Measurements from ENCODE around the gene SHROOM3.
A peak's percentile ranks its signal among the peaks of the same experiment; 100 is the strongest.

The SHROOM3 gene

GRCh38 chr4:76539979-76540378 lies 105.0 kb downstream of the SHROOM3 start:
- TF ChIP-seq YY1 (IDR thresholded peaks at IDR 0.05; ENCODE audit: insufficient read depth, insufficient read length) (no peak), SUZ12 (IDR thresholded peaks at IDR 0.05; ENCODE audit: extremely low read depth, insufficient read depth, insufficient read length) (no peak), ZNF274 (IDR thresholded peaks at IDR 0.05; ENCODE audit: low read depth, low read length) (no peak)
- DNase-seq (ENCODE audit: low read depth, low spot score), result no peak

DNA sequence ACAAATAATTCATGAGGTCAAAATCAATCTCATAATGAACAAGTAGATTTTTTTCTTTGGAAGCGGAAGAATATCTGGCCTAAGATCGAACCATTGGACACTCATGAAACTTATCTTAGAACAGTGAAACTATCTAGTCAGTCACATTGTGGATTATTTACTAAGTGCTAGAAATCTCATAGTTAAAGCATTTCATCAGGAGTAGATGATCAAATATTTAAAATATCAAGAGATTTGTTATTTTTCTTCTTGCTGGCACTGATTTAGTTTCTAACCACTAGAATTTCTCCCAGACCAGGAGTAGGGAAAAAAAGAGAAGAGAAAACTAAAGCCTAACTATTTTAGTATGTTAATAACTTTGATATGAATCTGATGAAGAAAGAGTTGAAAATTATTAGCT lies 105.5 kb downstream of the SHROOM3 start:
- Histone ChIP-seq H3K4me1 (ENCODE audit: insufficient read depth, insufficient read length) (no peaks in the 10 kb centered on the region), H3K9ac (ENCODE audit: insufficient read length, low read depth) (no peak overlapping the region), H3K27me3 (ENCODE audit: insufficient read depth, insufficient read length) (no peaks in the 10 kb centered on the region), H3K9me3 (ENCODE audit: insufficient read depth, low read length) (no peaks in the 10 kb centered on the region), H3K36me3 (ENCODE audit: insufficient read depth, insufficient read length, low read length) (no peaks in the 10 kb centered on the region), H3K4me3 (ENCODE audit: insufficient read length, low read depth) (no peak overlapping the region)
- no peak for DNase-seq (ENCODE audit: low read depth, low spot score)
- TF ChIP-seq SUZ12 (IDR thresholded peaks at IDR 0.05; ENCODE audit: extremely low read depth, insufficient read depth, insufficient read length), result no peak
- TF ChIP-seq YY1 (IDR thresholded peaks at IDR 0.05; ENCODE audit: insufficient read depth, insufficient read length), result no peak
- TF ChIP-seq ZNF274 (IDR thresholded peaks at IDR 0.05; ENCODE audit: low read depth, low read length), result no peak

More at GRCh38 chr4:76539979-76540378, 105.0 kb downstream of the SHROOM3 start:
- Histone ChIP-seq H3K4me1 (ENCODE audit: insufficient read depth, insufficient read length) (no peaks in the 10 kb centered on the region), H3K27me3 (ENCODE audit: insufficient read depth, insufficient read length) (no peaks in the 10 kb centered on the region), H3K4me3 (ENCODE audit: insufficient read length, low read depth) (no peak overlapping the region), H3K36me3 (ENCODE audit: insufficient read depth, insufficient read length, low read length) (no peaks in the 10 kb centered on the region), H3K9ac (ENCODE audit: insufficient read length, low read depth) (no peak overlapping the region), H3K9me3 (ENCODE audit: insufficient read depth, low read length) (no peaks in the 10 kb centered on the region)

DNA sequence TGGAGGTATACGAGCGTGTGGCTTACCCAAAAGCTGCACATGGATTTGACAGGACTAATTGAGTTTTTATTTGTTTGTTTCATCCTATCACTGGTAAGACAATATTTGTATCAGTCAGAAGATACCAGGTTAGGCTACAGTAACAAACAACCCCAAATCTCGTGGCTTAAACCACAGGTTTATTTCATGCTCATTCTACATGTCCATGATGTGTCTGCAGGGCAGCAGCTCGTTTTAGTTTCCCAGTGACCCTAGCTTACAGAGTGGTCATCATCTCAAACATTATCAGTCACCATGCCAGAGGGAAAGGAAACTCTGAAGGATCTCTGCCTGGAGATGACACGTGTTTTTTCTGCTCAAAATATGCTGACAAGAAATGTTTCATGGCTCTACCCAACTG lies 108.3 kb downstream of the SHROOM3 start:
- TF ChIP-seq YY1 (IDR thresholded peaks at IDR 0.05; ENCODE audit: insufficient read depth, insufficient read length) (no peak), ZNF274 (IDR thresholded peaks at IDR 0.05; ENCODE audit: low read depth, low read length) (no peak), SUZ12 (IDR thresholded peaks at IDR 0.05; ENCODE audit: extremely low read depth, insufficient read depth, insufficient read length) (no peak)
- no peaks in the 10 kb centered on the region for H3K4me1 ChIP-seq (ENCODE audit: insufficient read depth, insufficient read length)
- no peak for DNase-seq (ENCODE audit: low read depth, low spot score)

DNA sequence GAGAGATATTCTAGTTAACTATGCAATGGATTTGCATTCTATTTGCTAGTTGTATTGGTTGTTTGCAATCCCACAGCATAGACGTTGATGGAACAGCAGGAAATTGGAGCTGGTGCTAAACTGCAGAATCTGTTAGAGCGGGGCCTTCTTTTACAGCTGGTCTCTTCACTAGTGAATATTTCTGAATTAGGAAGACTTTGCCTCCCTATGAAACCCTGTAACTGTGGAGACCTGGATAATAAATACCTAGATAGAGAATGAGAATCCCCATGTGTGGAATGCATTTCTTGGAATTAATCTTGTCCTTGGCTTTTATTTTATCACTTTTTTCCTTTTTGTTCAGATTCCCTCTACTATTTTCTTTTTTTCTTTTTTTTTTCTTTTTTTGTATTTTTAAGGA lies 109.7 kb downstream of the SHROOM3 start:
- H3K27me3 ChIP-seq (ENCODE audit: insufficient read depth, insufficient read length), result no peaks in the 10 kb centered on the region
- no peak overlapping the region for H3K4me3 ChIP-seq (ENCODE audit: insufficient read length, low read depth)
- no peak overlapping the region for H3K9ac ChIP-seq (ENCODE audit: insufficient read length, low read depth)
- no peak for DNase-seq (ENCODE audit: low read depth, low spot score)
- H3K9me3 ChIP-seq (ENCODE audit: insufficient read depth, low read length), result no peaks in the 10 kb centered on the region
- H3K4me1 ChIP-seq (ENCODE audit: insufficient read depth, insufficient read length), result no peaks in the 10 kb centered on the region
- H3K36me3 ChIP-seq (ENCODE audit: insufficient read depth, insufficient read length, low read length), result no peaks in the 10 kb centered on the region
- no peak for TF ChIP-seq ZNF274 (IDR thresholded peaks at IDR 0.05; ENCODE audit: low read depth, low read length)
- TF ChIP-seq SUZ12 (IDR thresholded peaks at IDR 0.05; ENCODE audit: extremely low read depth, insufficient read depth, insufficient read length), result no peak
- no peak for TF ChIP-seq YY1 (IDR thresholded peaks at IDR 0.05; ENCODE audit: insufficient read depth, insufficient read length)

More for the DNA sequence above, 108.3 kb downstream of the SHROOM3 start:
- no peaks in the 10 kb centered on the region for H3K36me3 ChIP-seq (ENCODE audit: insufficient read depth, insufficient read length, low read length)
- no peaks in the 10 kb centered on the region for H3K27me3 ChIP-seq (ENCODE audit: insufficient read depth, insufficient read length)
- no peak overlapping the region for H3K4me3 ChIP-seq (ENCODE audit: insufficient read length, low read depth)
- no peak overlapping the region for H3K9ac ChIP-seq (ENCODE audit: insufficient read length, low read depth)
- no peaks in the 10 kb centered on the region for H3K9me3 ChIP-seq (ENCODE audit: insufficient read depth, low read length)

GRCh38 chr4:76545226-76545884 lies 110.3 kb downstream of the SHROOM3 start:
- H3K4me3 ChIP-seq (ENCODE audit: insufficient read length, low read depth), result no peak overlapping the region
- H3K36me3 ChIP-seq (ENCODE audit: insufficient read depth, insufficient read length, low read length), result no peaks in the 10 kb centered on the region
- no peaks in the 10 kb centered on the region for H3K4me1 ChIP-seq (ENCODE audit: insufficient read depth, insufficient read length)
- no peak for TF ChIP-seq SUZ12 (IDR thresholded peaks at IDR 0.05; ENCODE audit: extremely low read depth, insufficient read depth, insufficient read length)
- no peak for TF ChIP-seq YY1 (IDR thresholded peaks at IDR 0.05; ENCODE audit: insufficient read depth, insufficient read length)
- no peak for TF ChIP-seq ZNF274 (IDR thresholded peaks at IDR 0.05; ENCODE audit: low read depth, low read length)
- no peaks in the 10 kb centered on the region for H3K9me3 ChIP-seq (ENCODE audit: insufficient read depth, low read length)
- H3K27me3 ChIP-seq (ENCODE audit: insufficient read depth, insufficient read length), result no peaks in the 10 kb centered on the region
- H3K9ac ChIP-seq (ENCODE audit: insufficient read length, low read depth), result no peak overlapping the region
- DNase-seq (ENCODE audit: low read depth, low spot score), result no peak

DNA sequence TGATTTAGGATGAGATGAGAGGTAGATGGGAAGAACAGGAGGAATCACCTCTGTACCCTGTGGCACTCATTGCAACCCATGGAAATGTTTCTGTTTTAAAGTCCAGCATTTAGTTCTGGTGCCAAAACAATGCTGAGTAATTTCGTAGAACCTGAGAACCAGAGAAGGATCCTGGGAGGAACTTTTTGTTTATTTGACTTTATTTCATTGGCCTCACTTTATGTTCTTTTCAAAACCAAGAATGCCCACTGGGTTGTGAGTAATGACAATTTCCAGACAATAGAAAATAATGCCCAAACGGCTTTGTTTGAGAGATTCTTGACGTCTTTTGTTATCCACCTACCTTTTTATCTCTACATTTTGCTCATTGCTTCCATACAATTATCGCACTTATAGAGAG lies 111.3 kb downstream of the SHROOM3 start:
- TF ChIP-seq SUZ12 (IDR thresholded peaks at IDR 0.05; ENCODE audit: extremely low read depth, insufficient read depth, insufficient read length) (no peak), YY1 (IDR thresholded peaks at IDR 0.05; ENCODE audit: insufficient read depth, insufficient read length) (no peak), ZNF274 (IDR thresholded peaks at IDR 0.05; ENCODE audit: low read depth, low read length) (no peak)
- no peaks in the 10 kb centered on the region for H3K4me1 ChIP-seq (ENCODE audit: insufficient read depth, insufficient read length)
- no peak for DNase-seq (ENCODE audit: low read depth, low spot score)
- no peak overlapping the region for H3K9ac ChIP-seq (ENCODE audit: insufficient read length, low read depth)
- no peaks in the 10 kb centered on the region for H3K36me3 ChIP-seq (ENCODE audit: insufficient read depth, insufficient read length, low read length)
- no peaks in the 10 kb centered on the region for H3K9me3 ChIP-seq (ENCODE audit: insufficient read depth, low read length)
- H3K27me3 ChIP-seq (ENCODE audit: insufficient read depth, insufficient read length), result no peaks in the 10 kb centered on the region
- no peak overlapping the region for H3K4me3 ChIP-seq (ENCODE audit: insufficient read length, low read depth)

GRCh38 chr4:76546759-76547742 lies 112.0 kb downstream of the SHROOM3 start:
- no peak overlapping the region for H3K4me3 ChIP-seq (ENCODE audit: insufficient read length, low read depth)
- no peak overlapping the region for H3K9ac ChIP-seq (ENCODE audit: insufficient read length, low read depth)
- no peaks in the 10 kb centered on the region for H3K9me3 ChIP-seq (ENCODE audit: insufficient read depth, low read length)
- DNase-seq (ENCODE audit: low read depth, low spot score), result peak; percentile 13
- no peaks in the 10 kb centered on the region for H3K27me3 ChIP-seq (ENCODE audit: insufficient read depth, insufficient read length)
- no peaks in the 10 kb centered on the region for H3K4me1 ChIP-seq (ENCODE audit: insufficient read depth, insufficient read length)
- no peaks in the 10 kb centered on the region for H3K36me3 ChIP-seq (ENCODE audit: insufficient read depth, insufficient read length, low read length)
- no peak for TF ChIP-seq SUZ12 (IDR thresholded peaks at IDR 0.05; ENCODE audit: extremely low read depth, insufficient read depth, insufficient read length)
- no peak for TF ChIP-seq ZNF274 (IDR thresholded peaks at IDR 0.05; ENCODE audit: low read depth, low read length)
- no peak for TF ChIP-seq YY1 (IDR thresholded peaks at IDR 0.05; ENCODE audit: insufficient read depth, insufficient read length)

Measured in NT2/D1 (cell line).